Measurements from ENCODE around the gene LETM1.

DNA sequence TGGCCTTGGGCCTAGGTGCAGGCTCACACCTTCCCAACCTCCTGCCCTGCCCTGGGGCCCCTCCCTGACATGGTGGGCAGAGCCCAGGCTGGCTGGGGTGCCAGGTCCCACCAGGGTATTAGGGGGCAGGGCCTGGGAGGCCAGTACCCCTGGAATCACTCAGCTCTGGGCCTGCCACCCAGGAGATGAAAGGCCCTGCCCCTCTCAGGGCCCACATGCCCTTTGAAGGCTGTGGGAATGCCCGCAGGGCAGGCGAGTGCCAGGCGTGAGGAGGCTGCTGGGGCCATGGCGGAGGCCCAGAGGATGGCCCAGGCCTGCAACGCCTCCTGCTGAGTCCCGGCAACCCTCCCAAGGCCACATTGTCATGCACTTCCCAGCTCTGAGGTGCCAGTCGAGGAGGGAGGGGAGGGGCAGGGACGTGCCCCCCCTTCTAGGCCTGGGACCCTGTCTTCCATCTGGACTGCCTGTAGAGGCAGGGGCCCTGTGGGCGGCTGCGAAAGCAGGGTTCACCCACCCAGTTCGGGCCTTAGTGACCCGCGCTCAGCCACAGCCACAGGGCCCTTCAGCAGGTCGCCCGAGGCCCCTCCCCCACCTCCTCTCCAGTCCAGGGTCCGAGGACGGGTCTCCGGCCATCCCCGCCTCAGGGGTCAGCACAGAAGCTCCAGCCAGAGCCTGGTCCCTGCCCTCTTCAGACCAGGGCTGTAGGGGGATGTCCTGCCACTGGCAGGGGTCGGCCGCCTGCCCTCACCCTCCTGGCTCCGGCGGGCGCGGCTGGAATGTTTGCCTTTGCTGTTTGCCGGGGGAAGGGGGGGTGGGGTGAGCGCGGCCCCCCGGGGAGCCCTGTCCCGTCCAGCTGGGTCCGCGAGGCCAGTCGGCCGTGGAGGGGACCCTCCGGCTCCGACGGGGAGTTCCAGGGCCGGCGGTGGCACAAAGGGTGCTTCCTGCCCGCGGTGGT, 89.6 kb downstream of the LETM1 start:
- TF ChIP-seq, protein P1, sequence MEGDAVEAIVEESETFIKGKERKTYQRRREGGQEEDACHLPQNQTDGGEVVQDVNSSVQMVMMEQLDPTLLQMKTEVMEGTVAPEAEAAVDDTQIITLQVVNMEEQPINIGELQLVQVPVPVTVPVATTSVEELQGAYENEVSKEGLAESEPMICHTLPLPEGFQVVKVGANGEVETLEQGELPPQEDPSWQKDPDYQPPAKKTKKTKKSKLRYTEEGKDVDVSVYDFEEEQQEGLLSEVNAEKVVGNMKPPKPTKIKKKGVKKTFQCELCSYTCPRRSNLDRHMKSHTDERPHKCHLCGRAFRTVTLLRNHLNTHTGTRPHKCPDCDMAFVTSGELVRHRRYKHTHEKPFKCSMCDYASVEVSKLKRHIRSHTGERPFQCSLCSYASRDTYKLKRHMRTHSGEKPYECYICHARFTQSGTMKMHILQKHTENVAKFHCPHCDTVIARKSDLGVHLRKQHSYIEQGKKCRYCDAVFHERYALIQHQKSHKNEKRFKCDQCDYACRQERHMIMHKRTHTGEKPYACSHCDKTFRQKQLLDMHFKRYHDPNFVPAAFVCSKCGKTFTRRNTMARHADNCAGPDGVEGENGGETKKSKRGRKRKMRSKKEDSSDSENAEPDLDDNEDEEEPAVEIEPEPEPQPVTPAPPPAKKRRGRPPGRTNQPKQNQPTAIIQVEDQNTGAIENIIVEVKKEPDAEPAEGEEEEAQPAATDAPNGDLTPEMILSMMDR (IDR thresholded peaks at IDR 0.05 in 8 of 11, conservative IDR thresholded peaks at IDR 0.05 in 3 of 11): no peak
- peak in 1 of 3 donors; percentile 28 for TF ChIP-seq POLR2AphosphoS5 (IDR thresholded peaks at IDR 0.05)
